Measurements from ENCODE around the gene TTC3.

TTC3 gene

GRCh38 chr21:37251294-37251634 lies 178.2 kb downstream of the TTC3 start:
- Histone ChIP-seq H3K4me3 (ENCODE audit: low read depth, low read length) (no peak overlapping the region), H3K4me1 (no peaks in the 10 kb centered on the region), H3K36me3 (no peaks in the 10 kb centered on the region), H3K9me3 (no peaks in the 10 kb centered on the region), H3K27me3 (no peaks in the 10 kb centered on the region)
- no peak for TF ChIP-seq CTCF (IDR thresholded peaks at IDR 0.05; ENCODE audit: low read depth, low read length)
- no peak for DNase-seq

All from BE2C (cell line).